Adrenal gland (tissue), 12 donors: ENCODE data around the gene FGD4. TPM values are rescaled to one million over a fixed set of nuclear protein-coding genes. Genes with fewer than 3 reads are reported as not detected.

ENCODE experiments used
- DNase-seq, 7 donors: peaks; one replicate each; pipeline ENCODE4 v3.0.0-alpha.2; 2019 to 2020
- H3K27ac ChIP-seq, 5 donors: fragments of 200-600 bp; sonication (generic) in 4 of 5; 1 replicate in 3 of 5; 2 replicates in 2 of 5; pipeline versions ENCODE4 v1.5.1 to v1.8.0; 2016 to 2020; ENCODE audit warnings: mild to moderate bottlenecking in 1 of 5
- H3K27me3 ChIP-seq: fragments of 200-600 bp; 2 replicates; pipeline ENCODE4 v1.8.0; 2021
- H3K36me3 ChIP-seq, 2 donors: fragments of 200-600 bp; replicated peaks in 1 of 2; 1 replicate in 1 of 2; 2 replicates in 1 of 2; pipeline versions ENCODE4 v1.5.1 to v1.8.0; 2018 to 2022
- H3K4me1 ChIP-seq, 2 donors: fragments of 200-600 bp; replicated peaks in 1 of 2; 1 replicate in 1 of 2; 2 replicates in 1 of 2; pipeline versions ENCODE4 v1.5.1 to v1.8.0; 2018 to 2021
- H3K4me3 ChIP-seq, 4 donors: fragments of 200-600 bp; sonication (generic) in 3 of 4; one replicate each; pipeline ENCODE4 v1.5.1; 2016 to 2018
- H3K9me3 ChIP-seq, 3 donors: fragments of 200-600 bp; sonication (generic) in 1 of 3; replicated peaks in 1 of 3; 1 replicate in 2 of 3; 2 replicates in 1 of 3; pipeline versions ENCODE4 v1.5.1 to v1.8.0; 2016 to 2021
- CTCF ChIP-seq, 6 experiments: fragments of 450-650 bp in 4 of 6; fragments of 200-600 bp in 2 of 6; sonication (generic) in 1 of 6; IDR thresholded peaks; 1 replicate in 5 of 6; 2 replicates in 1 of 6; pipeline versions ENCODE4 v1.5.1 to v1.8.0; 2016 to 2021; ENCODE audit warnings: antibody characterized with exemption in 6 of 6, mild to moderate bottlenecking in 2 of 6, moderate library complexity in 1 of 6
- POLR2A ChIP-seq, 2 donors: fragments of 450-650 bp; IDR thresholded peaks; one replicate each; pipeline ENCODE4 v1.6.1; 2017; ENCODE audit warnings: antibody characterized with exemption in 2 of 2, mild to moderate bottlenecking in 2 of 2, moderate library complexity in 1 of 2
- WGBS, 4 donors: extraction: QIAGEN DNeasy Blood & Tissue Kit in 2 of 4; methylation state at CpG; one replicate each; pipeline versions ENCODE4 v1.1.5 to v1.1.7; 2013 to 2017; 5-methylcytosine and 5-hydroxymethylcytosine counted together
- intact Hi-C, 2 donors: fragments of 100-400 bp; cut with DNase I; formaldehyde crosslinking; loops; one replicate each; pipeline versions ENCODE4 v1.14.1 to v1.15.0; 2022 to 2023
- polyA plus RNA-seq, 3 donors: library from polyadenylated mRNA; stranded (reverse); fragments of 200-250 nt in 2 of 3; fragments of 350-450 nt in 1 of 3; fragmentation: Illumina TruSeq in 1 of 3; extraction: RNeasy Lipid Tissue Mini Kit (QIAGEN cat#74804) in 1 of 3; gene quantifications; one replicate each; pipeline ENCODE4 v1.2.3, GENCODE V29; 2013 to 2014
- total RNA-seq, 9 donors: library from RNA; depleted of rRNA in 4 of 9; stranded (reverse); fragments of >200 nt in 4 of 9; fragments of 120-200 nt in 1 of 9; fragmentation: NEBNext Ultra II Directional in 1 of 9; extraction: Animal tissue kit (Norgen Biotek cat#: 25700) in 1 of 9; gene quantifications; one replicate each; pipeline versions ENCODE4 v1.1.0 to v1.2.4, GENCODE V29; 2013 to 2023
- donor health status: healthy with polysubstance abuse.
- donor health status: Bipolar disorder and iron deficiency.
- donor health status: DM: yes; HTN: yes; CAD: no.
- donor health status: DM: no; HTN: no; CAD: no.
- donor health status: DM: no; HTN: no; CAD: no.
- donor health status: DM: yes; HTN: yes; CAD: no.

The FGD4 gene
- total and polyA plus RNA-seq, 12 donors: 1.7 to 38.5 (median 16.6) TPM

- no peak for TF ChIP-seq POLR2A (IDR thresholded peaks at IDR 0.05)
- TF ChIP-seq CTCF (IDR thresholded peaks at IDR 0.05): no peak
- 84 to 96% (median 89%) methylated on average over 2 of the region's 2 CpGs for WGBS, 4 donors
- Histone ChIP-seq H3K4me3 (no peak overlapping the region), H3K9me3 (no peaks in the 10 kb centered on the region), H3K4me1 (peaks cover 20 to 55% of the 10 kb centered on the region in 2 donors), H3K27me3 (no peaks in the 10 kb centered on the region), H3K27ac (no peak overlapping the region), H3K36me3 (no peaks in the 10 kb centered on the region)
- no peak for DNase-seq
- intact Hi-C loops: no loop called here
These were observed 145.5 kb downstream of the FGD4 start for GRCh38 chr12:32544893-32545292.

GRCh38 chr12:32545413-32545980 is 146.1 kb downstream of the FGD4 start:
- no peak overlapping the region for H3K4me3 ChIP-seq
- intact Hi-C loops: no loop called here
- no peaks in the 10 kb centered on the region for H3K27me3 ChIP-seq
- DNase-seq: no peak
- 53 to 69% (median 55%) methylated on average over 3 of the region's 3 CpGs for WGBS, 4 donors
- no peak overlapping the region for H3K27ac ChIP-seq
- TF ChIP-seq POLR2A (IDR thresholded peaks at IDR 0.05) (no peak), CTCF (IDR thresholded peaks at IDR 0.05) (no peak)
- H3K36me3 ChIP-seq: no peaks in the 10 kb centered on the region
- H3K4me1 ChIP-seq: peaks cover 20 to 58% of the 10 kb centered on the region in 2 donors
- H3K9me3 ChIP-seq: no peaks in the 10 kb centered on the region

DNA sequence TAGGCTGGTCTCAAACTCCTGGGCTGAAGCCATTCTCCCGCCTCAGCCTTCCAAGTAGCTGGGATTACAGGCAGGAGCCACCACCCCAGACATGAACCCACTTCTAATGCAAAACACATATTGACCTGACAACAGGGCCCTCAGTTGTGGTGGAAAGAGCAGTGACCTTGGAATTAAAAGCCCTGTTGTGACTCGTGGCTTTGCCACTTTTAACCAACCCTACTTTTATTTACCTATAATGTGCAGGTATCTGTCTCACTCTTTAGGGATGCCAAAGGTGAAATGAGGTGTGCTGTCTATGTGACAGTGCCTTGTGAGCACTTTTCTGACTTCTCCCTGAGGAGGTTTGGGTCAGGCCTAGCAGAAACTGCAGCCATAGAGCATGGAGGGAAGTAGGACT is 146.9 kb downstream of the FGD4 start:
- DNase-seq: no peak
- WGBS, 4 donors: 68 to 83% (median 70%) methylated on average over 2 of the region's 2 CpGs
- H3K27ac ChIP-seq: no peak overlapping the region
- peaks cover 20 to 52% of the 10 kb centered on the region in 2 donors for H3K4me1 ChIP-seq
- H3K36me3 ChIP-seq: no peaks in the 10 kb centered on the region
- H3K27me3 ChIP-seq: no peaks in the 10 kb centered on the region
- H3K9me3 ChIP-seq: no peaks in the 10 kb centered on the region
- intact Hi-C loops: no loop called here
- no peak for TF ChIP-seq POLR2A (IDR thresholded peaks at IDR 0.05)
- TF ChIP-seq CTCF (IDR thresholded peaks at IDR 0.05): no peak
- H3K4me3 ChIP-seq: no peak overlapping the region

GRCh38 chr12:32548691-32549281 is 149.4 kb downstream of the FGD4 start:
- H3K4me1 ChIP-seq: peaks cover 12 to 36% of the 10 kb centered on the region in 2 donors
- peak overlapping the region in 1 of 4 donors; percentile 3 for H3K4me3 ChIP-seq
- no peaks in the 10 kb centered on the region for H3K36me3 ChIP-seq
- no peaks in the 10 kb centered on the region for H3K27me3 ChIP-seq
- TF ChIP-seq POLR2A (IDR thresholded peaks at IDR 0.05) (no peak), CTCF (IDR thresholded peaks at IDR 0.05) (no peak)
- 21 to 40% (median 27%) methylated on average over 6 of the region's 6 CpGs for WGBS, 4 donors
- no peaks in the 10 kb centered on the region for H3K9me3 ChIP-seq
- DNase-seq: peak; percentile 31 to 74 (median 62)
- intact Hi-C loops: no loop called here
- H3K27ac ChIP-seq: peak overlapping the region in 3 of 5 donors; percentile 43 to 65 (median 64)
